GM19438 (cell line): ENCODE data around the gene AP1M1.
A peak's percentile ranks its signal among the peaks of the same experiment; 100 is the strongest.

ENCODE experiments used
- ATAC-seq: cut with Tn5 transposase; IDR thresholded peaks from one replicate; pipeline ENCODE4 v1.9.1; 2021; ENCODE audit warnings: low read depth; ENCODE audit not compliant: unreplicated experiment

Gene AP1M1

GRCh38 chr19:16185123-16185767 lies 12.5 kb upstream of the AP1M1 start, which contains the start of gene FAM32A:
TSS of gene FAM32A (plus strand) at chr19:16185410. CDS start at chr19:16185443, 33 bp downstream.
- ATAC-seq: peak; percentile 75

- peak; percentile 29 for ATAC-seq
Measured at GRCh38 chr19:16185768-16186123, 12.0 kb upstream of the AP1M1 start.

- ATAC-seq: no peak
Measured at GRCh38 chr19:16188521-16188920, 9.2 kb upstream of the AP1M1 start.

GRCh38 chr19:16190198-16190597 lies 7.5 kb upstream of the AP1M1 start:
- no peak for ATAC-seq

GRCh38 chr19:16190736-16191135 lies 7.0 kb upstream of the AP1M1 start:
- ATAC-seq: no peak

GRCh38 chr19:16191216-16191908 lies 6.3 kb upstream of the AP1M1 start:
- ATAC-seq: no peak

GRCh38 chr19:16193466-16193865 lies 4.2 kb upstream of the AP1M1 start:
- no peak for ATAC-seq

- ATAC-seq: no peak
Measured at GRCh38 chr19:16197188-16197621, 506 bp upstream of the AP1M1 start.

- no peak for ATAC-seq
Measured at GRCh38 chr19:16198370-16198651, 600 bp downstream of the AP1M1 start.

GRCh38 chr19:16199275-16199932 lies 1.7 kb downstream of the AP1M1 start:
- ATAC-seq: no peak

- no peak for ATAC-seq
Measured at GRCh38 chr19:16200038-16201010, 2.6 kb downstream of the AP1M1 start.

- ATAC-seq: no peak
Measured at GRCh38 chr19:16201011-16201391, 3.3 kb downstream of the AP1M1 start.

- ATAC-seq: no peak
Measured at GRCh38 chr19:16202320-16203255, 4.9 kb downstream of the AP1M1 start.

- no peak for ATAC-seq
Measured at GRCh38 chr19:16203256-16204004, 5.7 kb downstream of the AP1M1 start.

- no peak for ATAC-seq
Measured at GRCh38 chr19:16204005-16204294, 6.2 kb downstream of the AP1M1 start.

GRCh38 chr19:16205205-16206045 lies 7.7 kb downstream of the AP1M1 start:
- no peak for ATAC-seq

- no peak for ATAC-seq
Measured at GRCh38 chr19:16206046-16206605, 8.4 kb downstream of the AP1M1 start.

- no peak for ATAC-seq
Measured at GRCh38 chr19:16206637-16207036, 8.9 kb downstream of the AP1M1 start.
